ENCODE results near the gene FAM3D. TPM values are rescaled to one million over a fixed set of nuclear protein-coding genes. Genes with fewer than 3 reads are reported as not detected.

The FAM3D gene
- total RNA-seq, 1 donor from 2014 or later, result 5.8 TPM

GRCh38 chr3:58622892-58623291, 43.7 kb downstream of the FAM3D start:
- Histone ChIP-seq H3K27ac (no peak overlapping the region), H3K27me3 (ENCODE audit: low read depth) (no peaks in the 10 kb centered on the region), H3K4me1 (peaks cover 10% of the 10 kb centered on the region), H3K9me3 (no peaks in the 10 kb centered on the region), H3K36me3 (no peaks in the 10 kb centered on the region), H3K4me3 (no peak overlapping the region)
- DNase-seq, result no peak
- intact Hi-C loops (cut with DNase I), result loop anchor here (10.0 kb wide), 1 partner anchor 48 kb away; the partner anchor contains the start of gene FAM107A
- ATAC-seq, result no peak
- TF ChIP-seq CTCF (IDR thresholded peaks at IDR 0.05), result no peak

- intact Hi-C loops (cut with DNase I), result loop anchor here (10.0 kb wide), 1 partner anchor 48 kb away; the partner anchor contains the start of gene FAM107A
- ATAC-seq, result peak in 1 of 2 donors; percentile 49
- TF ChIP-seq CTCF (IDR thresholded peaks at IDR 0.05), result no peak
These were observed 44.1 kb downstream of the FAM3D start for GRCh38 chr3:58622436-58622835.

GRCh38 chr3:58621086-58621830, 45.3 kb downstream of the FAM3D start:
- ATAC-seq, result no peak

More at GRCh38 chr3:58622436-58622835, 44.1 kb downstream of the FAM3D start:
- H3K4me1 ChIP-seq, result peaks cover 7% of the 10 kb centered on the region
- H3K27ac ChIP-seq, result no peak overlapping the region
- H3K27me3 ChIP-seq (ENCODE audit: low read depth), result no peaks in the 10 kb centered on the region
- H3K9me3 ChIP-seq, result no peaks in the 10 kb centered on the region
- H3K4me3 ChIP-seq, result no peak overlapping the region
- DNase-seq, result no peak
- no peaks in the 10 kb centered on the region for H3K36me3 ChIP-seq

GRCh38 chr3:58620421-58620820, 46.2 kb downstream of the FAM3D start:
- H3K27me3 ChIP-seq (ENCODE audit: low read depth), result no peaks in the 10 kb centered on the region
- no peak overlapping the region for H3K27ac ChIP-seq
- no peaks in the 10 kb centered on the region for H3K9me3 ChIP-seq
- H3K4me3 ChIP-seq, result no peak overlapping the region
- no peak for ATAC-seq
- TF ChIP-seq CTCF (IDR thresholded peaks at IDR 0.05), result no peak
- intact Hi-C loops (cut with DNase I), result loop anchor here (10.0 kb wide), 1 partner anchor 46 kb away; the partner anchor contains the start of gene FAM107A
- H3K36me3 ChIP-seq, result no peaks in the 10 kb centered on the region
- H3K4me1 ChIP-seq, result no peaks in the 10 kb centered on the region
- no peak for DNase-seq

More at GRCh38 chr3:58621086-58621830, 45.3 kb downstream of the FAM3D start:
- no peak for DNase-seq
- Histone ChIP-seq H3K27me3 (ENCODE audit: low read depth) (no peaks in the 10 kb centered on the region), H3K9me3 (no peaks in the 10 kb centered on the region), H3K4me1 (no peaks in the 10 kb centered on the region), H3K27ac (no peak overlapping the region), H3K36me3 (no peaks in the 10 kb centered on the region), H3K4me3 (no peak overlapping the region)
- no peak for TF ChIP-seq CTCF (IDR thresholded peaks at IDR 0.05)
- intact Hi-C loops (cut with DNase I), result loop anchor here (10.0 kb wide), 1 partner anchor 46 kb away; the partner anchor contains the start of gene FAM107A

- Histone ChIP-seq H3K36me3 (no peaks in the 10 kb centered on the region), H3K27me3 (ENCODE audit: low read depth) (no peaks in the 10 kb centered on the region), H3K4me1 (no peaks in the 10 kb centered on the region), H3K27ac (peak overlapping the region; percentile 14), H3K4me3 (no peak overlapping the region), H3K9me3 (no peaks in the 10 kb centered on the region)
- no peak for TF ChIP-seq CTCF (IDR thresholded peaks at IDR 0.05)
- ATAC-seq (no peak), DNase-seq (no peak)
- intact Hi-C loops (cut with DNase I), result no loop called here
These were observed 49.2 kb downstream of the FAM3D start for GRCh38 chr3:58617338-58617761.

Data from lower lobe of right lung (tissue), 2 donors.